SU-DHL-6 (cell line): ENCODE data around the gene CNTNAP3.
"Not testable (repeated sequence)": the region's sequence is repeated elsewhere in the genome, so short reads cannot be mapped to it uniquely, and the experiment has no call there.

Experiments used
- H2AFZ ChIP-seq: fragments of 200-600 bp; sonication (generic); 2 replicates; pipeline ENCODE4 v1.6.1; 2014; ENCODE audit warnings: low read depth, mild to moderate bottlenecking, moderate library complexity, mixed read lengths, antibody characterized with exemption, low read length; ENCODE audit not compliant: severe bottlenecking
- H3F3A ChIP-seq: fragments of 200-600 bp; shearing (Covaris generic); 2 replicates; pipeline ENCODE4 v1.6.0; 2016; ENCODE audit warnings: antibody characterized with exemption, mild to moderate bottlenecking; ENCODE audit not compliant: insufficient read depth
- H3K27ac ChIP-seq: fragments of 200-600 bp; sonication (generic); 2 replicates; pipeline ENCODE4 v1.5.1; 2016; ENCODE audit warnings: low read depth, mild to moderate bottlenecking, low read length, moderate library complexity, mixed read lengths
- H3K27me3 ChIP-seq: fragments of 200-600 bp; sonication (generic), shearing (Covaris generic); 2 replicates; pipeline ENCODE4 v1.6.0; 2014; ENCODE audit warnings: mild to moderate bottlenecking, low read length
- H3K36me3 ChIP-seq: fragments of 200-600 bp; sonication (generic); 2 replicates; pipeline ENCODE4 v1.6.1; 2014; ENCODE audit warnings: mild to moderate bottlenecking, low read length, mixed read lengths
- H3K4me2 ChIP-seq: fragments of 300-600, 200-600 bp; shearing (Covaris generic), sonication (generic); 2 replicates; pipeline ENCODE4 v1.6.0; 2014; ENCODE audit warnings: low read length, low read depth, mild to moderate bottlenecking; ENCODE audit not compliant: poor library complexity, severe bottlenecking
- H3K4me3 ChIP-seq: fragments of 200-600 bp; sonication (generic); 2 replicates; pipeline ENCODE4 v1.5.1; 2014; ENCODE audit warnings: antibody characterized with exemption, low read length, mild to moderate bottlenecking, mixed read lengths; ENCODE audit not compliant: insufficient read depth, poor library complexity, severe bottlenecking
- H3K79me2 ChIP-seq: fragments of 200-600 bp; sonication (generic); 2 replicates; pipeline ENCODE4 v1.6.1; 2014; ENCODE audit warnings: mild to moderate bottlenecking, low read length, moderate library complexity; ENCODE audit not compliant: insufficient read depth
- H3K9ac ChIP-seq: fragments of 200-600 bp; sonication (generic); 2 replicates; pipeline ENCODE4 v1.7.0; 2014; ENCODE audit warnings: mild to moderate bottlenecking, low read length
- H3K9me2 ChIP-seq: fragments of 200-600 bp; sonication (generic); replicated peaks from 2 replicates; pipeline ENCODE4 v1.6.1; 2014; ENCODE audit warnings: low read length; ENCODE audit not compliant: insufficient read depth
- H3K9me3 ChIP-seq: fragments of 200-600 bp; sonication (generic); 2 replicates; pipeline ENCODE4 v1.6.1; 2014; ENCODE audit warnings: low read length, mixed read lengths; ENCODE audit not compliant: insufficient read depth
- H4K20me1 ChIP-seq: fragments of 200-600 bp; sonication (generic); 2 replicates; pipeline ENCODE4 v1.6.1; 2014; ENCODE audit warnings: low read depth, mild to moderate bottlenecking, antibody characterized with exemption, low read length, moderate library complexity, mixed read lengths

CNTNAP3 gene

DNA sequence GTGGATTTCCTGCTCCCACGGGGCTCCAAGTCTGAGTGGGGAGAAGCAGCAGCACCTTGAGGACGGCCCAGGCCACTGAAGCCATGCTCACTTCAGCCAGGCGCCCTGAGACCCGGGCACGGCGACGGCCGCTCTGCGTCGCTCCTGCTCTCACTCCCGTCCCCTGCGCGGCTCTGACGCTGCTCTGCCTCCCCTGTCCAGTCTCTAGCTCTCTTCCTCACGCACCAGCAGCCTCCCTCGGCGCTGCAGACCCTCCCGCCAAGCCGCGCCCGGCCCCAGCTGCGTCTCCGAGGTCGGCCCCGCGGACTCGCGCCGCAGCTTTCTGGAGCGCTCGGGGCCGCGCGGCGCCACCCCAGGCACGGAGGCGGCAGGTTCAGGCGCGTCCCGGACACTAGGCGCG, at the start of gene CNTNAP3:
Gene CNTNAP3 (minus strand): TSS at position 188 of the 400 bp plus-strand sequence. CDS start 103 bp downstream, at position 85.
- not testable (repeated sequence) for H3K4me3 ChIP-seq, H3K79me2 ChIP-seq, H3K4me2 ChIP-seq, H3F3A ChIP-seq, H3K27ac ChIP-seq, H3K9me3 ChIP-seq, H3K9me2 ChIP-seq, H4K20me1 ChIP-seq, H3K9ac ChIP-seq, H3K36me3 ChIP-seq, H2AFZ ChIP-seq, H3K27me3 ChIP-seq

DNA sequence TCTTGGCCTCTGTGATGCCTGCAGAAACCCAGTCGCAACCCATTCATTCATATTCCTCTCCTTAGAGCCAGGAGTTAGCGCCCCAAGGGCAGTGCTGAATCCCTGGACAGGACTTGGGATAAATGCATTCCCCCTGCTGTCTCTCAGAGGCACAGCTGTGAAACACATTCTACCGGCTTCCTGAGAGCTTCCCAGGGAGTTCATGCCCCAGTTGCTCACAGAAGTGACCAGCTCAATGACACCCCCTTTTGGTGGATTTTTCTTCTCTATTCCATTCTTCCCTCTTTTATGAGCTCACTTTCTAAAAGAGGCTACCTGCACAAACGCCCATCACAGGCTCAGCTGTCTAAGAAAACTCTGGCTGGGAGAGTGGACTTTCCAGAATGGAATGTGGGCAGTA, 8.0 kb downstream of the CNTNAP3 start:
- not testable (repeated sequence) for H3K36me3 ChIP-seq

DNA sequence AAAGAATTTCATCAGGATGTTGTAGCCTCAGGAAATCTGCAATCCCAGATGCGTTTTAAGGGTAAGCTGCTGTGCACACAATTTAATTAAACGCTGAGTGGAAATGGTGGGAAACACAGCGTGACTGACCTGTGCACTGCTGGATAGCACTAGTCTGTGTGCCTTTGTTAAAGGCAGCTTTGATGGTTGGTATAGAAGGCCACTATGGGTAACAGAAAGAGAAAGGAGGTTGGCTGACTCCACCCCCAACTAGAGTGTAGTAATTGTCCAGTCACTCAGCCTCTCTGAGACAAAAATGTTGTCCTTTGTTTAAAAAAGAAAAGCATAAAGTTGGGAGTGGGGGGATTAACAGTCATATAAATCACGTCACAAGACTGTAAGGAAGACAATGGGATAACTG, 45.5 kb downstream of the CNTNAP3 start:
- not testable (repeated sequence) for H3K36me3 ChIP-seq, H3K9me2 ChIP-seq, H2AFZ ChIP-seq, H3K27ac ChIP-seq, H3F3A ChIP-seq, H3K9ac ChIP-seq, H3K4me3 ChIP-seq, H3K9me3 ChIP-seq, H4K20me1 ChIP-seq, H3K27me3 ChIP-seq, H3K79me2 ChIP-seq, H3K4me2 ChIP-seq

More for the DNA sequence above, 8.0 kb downstream of the CNTNAP3 start:
- H4K20me1 ChIP-seq, H3K4me3 ChIP-seq, H3K9me2 ChIP-seq, H3F3A ChIP-seq, H3K4me2 ChIP-seq, H3K27me3 ChIP-seq, H2AFZ ChIP-seq, H3K9me3 ChIP-seq, H3K27ac ChIP-seq, H3K79me2 ChIP-seq, H3K9ac ChIP-seq: not testable (repeated sequence)

DNA sequence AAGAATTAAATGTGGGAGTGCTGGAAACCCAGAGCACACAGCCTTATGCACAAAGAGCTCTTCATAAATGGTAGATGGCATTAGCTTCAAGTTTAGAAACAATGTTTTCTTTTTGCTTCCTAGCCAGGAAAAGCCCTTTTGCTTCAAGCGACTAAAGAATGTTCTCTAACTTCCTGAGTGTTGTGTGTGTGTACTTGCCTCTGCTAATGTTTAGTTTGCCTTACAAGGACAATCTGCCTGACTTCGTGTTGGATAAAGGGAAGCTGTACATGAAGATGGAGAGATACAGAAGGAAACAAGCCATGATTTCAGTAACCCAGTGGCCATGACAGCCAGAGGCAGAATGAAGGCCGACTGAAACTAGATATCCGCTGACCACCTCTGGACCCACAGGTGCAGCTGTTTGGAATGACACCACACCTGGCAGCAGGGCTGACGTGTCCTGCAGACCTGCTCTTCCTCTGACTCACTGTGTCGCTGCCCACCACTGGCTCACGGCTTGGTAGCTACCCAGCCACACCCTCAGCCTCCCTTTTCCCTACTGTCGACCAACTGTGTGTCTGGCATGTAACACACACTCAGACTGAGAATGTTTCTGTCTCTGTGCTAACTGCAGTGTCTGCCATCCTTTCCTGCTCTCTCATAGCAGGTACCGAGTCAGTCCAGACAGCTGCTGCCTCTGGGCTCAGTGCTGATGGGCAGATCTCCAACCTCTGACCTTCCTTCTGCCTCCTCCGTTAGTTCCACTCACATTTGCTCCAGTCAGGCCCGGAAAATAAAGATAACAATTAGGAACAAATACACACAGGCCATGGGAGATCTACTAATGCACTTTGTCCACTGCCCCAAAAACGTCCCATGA, 55.6 kb downstream of the CNTNAP3 start:
- not testable (repeated sequence) for H3K9me2 ChIP-seq, H3K27ac ChIP-seq, H4K20me1 ChIP-seq, H3K9ac ChIP-seq, H3K36me3 ChIP-seq, H3K4me3 ChIP-seq, H3K4me2 ChIP-seq, H3K79me2 ChIP-seq, H2AFZ ChIP-seq, H3F3A ChIP-seq, H3K9me3 ChIP-seq, H3K27me3 ChIP-seq

DNA sequence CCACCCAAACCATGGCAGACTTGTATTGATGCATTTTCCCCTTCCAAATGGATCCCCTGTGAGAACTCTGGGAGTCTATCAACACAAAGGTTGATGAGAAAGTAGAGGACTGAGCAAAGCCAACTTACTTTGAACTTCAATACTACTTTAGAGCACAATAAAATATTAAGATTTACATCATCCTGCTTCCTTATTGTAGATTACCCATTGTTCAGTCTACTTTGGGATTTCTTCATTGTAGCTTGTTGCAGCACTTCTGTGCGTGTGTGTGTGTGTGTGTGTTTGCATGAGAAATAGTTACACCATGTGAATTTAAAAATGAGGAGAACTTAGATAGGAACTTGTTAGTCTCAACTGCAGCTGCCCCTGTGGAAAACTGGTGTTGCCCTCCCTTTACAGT, 72.0 kb downstream of the CNTNAP3 start:
- H3F3A ChIP-seq, H3K9ac ChIP-seq, H3K4me2 ChIP-seq, H4K20me1 ChIP-seq, H3K9me2 ChIP-seq, H3K79me2 ChIP-seq, H3K9me3 ChIP-seq, H3K27me3 ChIP-seq, H3K4me3 ChIP-seq, H3K27ac ChIP-seq, H3K36me3 ChIP-seq, H2AFZ ChIP-seq: not testable (repeated sequence)

DNA sequence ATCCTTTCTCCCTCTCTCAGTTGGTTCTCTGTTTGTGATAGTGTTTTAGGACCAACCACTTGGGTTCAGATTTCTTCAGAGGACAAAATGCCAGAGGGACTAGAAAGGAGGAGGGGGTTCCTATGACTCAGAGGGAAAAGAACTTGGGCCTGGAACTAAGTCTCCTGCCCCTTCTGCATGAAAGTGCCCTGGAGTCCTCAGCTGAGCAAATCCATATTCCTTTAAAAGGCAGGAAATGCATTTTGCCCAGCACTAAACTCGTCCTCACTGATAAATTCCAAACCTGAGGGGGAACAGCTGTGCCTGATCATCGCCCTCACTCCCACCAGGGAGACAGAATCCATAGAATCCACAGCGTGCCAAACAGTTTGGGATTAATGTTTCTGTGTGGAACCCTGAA, 78.2 kb downstream of the CNTNAP3 start:
- not testable (repeated sequence) for H3K79me2 ChIP-seq, H2AFZ ChIP-seq, H4K20me1 ChIP-seq, H3K27ac ChIP-seq, H3K9me2 ChIP-seq, H3K36me3 ChIP-seq, H3F3A ChIP-seq, H3K9me3 ChIP-seq, H3K4me2 ChIP-seq, H3K4me3 ChIP-seq, H3K27me3 ChIP-seq, H3K9ac ChIP-seq

DNA sequence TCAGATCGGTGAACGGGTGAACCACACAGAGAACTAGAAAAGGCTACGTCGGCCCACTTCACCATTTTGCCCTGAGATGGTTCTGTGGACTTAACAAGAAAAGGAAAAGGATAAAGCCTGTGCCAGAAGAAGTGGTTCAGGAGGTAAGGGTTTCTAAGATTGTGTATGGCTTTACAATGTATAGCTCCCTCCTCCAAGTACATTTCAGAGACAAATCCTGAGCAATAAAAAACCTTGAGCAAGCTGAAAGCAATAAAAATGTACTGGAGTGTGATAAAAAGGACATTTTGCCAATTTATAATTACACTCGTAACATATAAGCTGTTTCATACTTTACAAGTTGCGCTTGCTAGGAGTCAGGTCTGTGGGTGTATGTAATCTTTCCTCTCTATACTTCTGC, 81.3 kb downstream of the CNTNAP3 start:
- not testable (repeated sequence) for H3K27ac ChIP-seq, H3K4me3 ChIP-seq, H3K9ac ChIP-seq, H3K9me3 ChIP-seq, H3F3A ChIP-seq, H3K36me3 ChIP-seq, H2AFZ ChIP-seq, H3K79me2 ChIP-seq, H3K4me2 ChIP-seq, H3K9me2 ChIP-seq, H4K20me1 ChIP-seq, H3K27me3 ChIP-seq

DNA sequence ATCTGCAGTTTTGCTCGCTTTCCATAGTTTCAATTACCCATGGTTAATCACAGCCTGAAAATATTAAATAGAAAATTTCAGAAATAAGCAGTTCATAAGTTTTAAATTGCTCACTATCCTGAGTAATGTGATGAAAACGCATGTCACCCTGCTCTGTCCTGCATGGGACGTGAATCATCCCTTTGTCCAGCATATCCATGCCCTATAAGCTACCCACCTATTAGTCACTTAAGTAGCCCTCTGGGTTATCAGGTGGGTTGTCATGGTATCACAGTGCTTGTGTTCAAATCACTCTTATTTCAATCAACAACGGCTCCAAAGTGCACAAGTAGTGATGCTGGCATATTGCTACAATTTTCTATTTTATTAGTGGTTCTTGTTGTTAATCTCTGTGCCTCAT, 82.1 kb downstream of the CNTNAP3 start:
- not testable (repeated sequence) for H3K27me3 ChIP-seq, H3K4me2 ChIP-seq, H3K9me3 ChIP-seq, H3K36me3 ChIP-seq, H3F3A ChIP-seq, H3K9me2 ChIP-seq, H4K20me1 ChIP-seq, H3K4me3 ChIP-seq, H3K79me2 ChIP-seq, H3K27ac ChIP-seq, H2AFZ ChIP-seq, H3K9ac ChIP-seq
